Hepatocyte (in vitro differentiated cells): ENCODE results near the gene ZNF148. TPM values are rescaled to one million over a fixed set of nuclear protein-coding genes. Genes with fewer than 3 reads are reported as not detected.

Experiments
- DNase-seq: peaks from one replicate; pipeline ENCODE4 v3.0.0-alpha.2; 2016; ENCODE audit warnings: low spot score
- H2AFZ ChIP-seq: fragments of 200-600 bp; sonication (generic); 2 replicates; pipeline ENCODE4 v1.6.0; 2016; ENCODE audit warnings: antibody characterized with exemption, mild to moderate bottlenecking
- H3K27ac ChIP-seq: fragments of 200-600 bp; sonication (generic); 2 replicates; pipeline ENCODE4 v1.5.1; 2016; ENCODE audit warnings: mild to moderate bottlenecking
- H3K27me3 ChIP-seq: fragments of 200-600 bp; sonication (generic); 2 replicates; pipeline ENCODE4 v1.6.1; 2016
- H3K36me3 ChIP-seq: fragments of 200-600 bp; sonication (generic); replicated peaks from 2 replicates; pipeline ENCODE4 v1.5.1; 2016; ENCODE audit warnings: low read depth; ENCODE audit not compliant: insufficient read depth
- H3K4me1 ChIP-seq: fragments of 200-600 bp; sonication (generic); 2 replicates; pipeline ENCODE4 v1.5.1; 2016; ENCODE audit warnings: mild to moderate bottlenecking, moderate library complexity; ENCODE audit not compliant: insufficient read depth
- H3K4me2 ChIP-seq: fragments of 200-600 bp; sonication (generic); 2 replicates; pipeline ENCODE4 v1.6.0; 2016
- H3K4me3 ChIP-seq: fragments of 200-600 bp; sonication (generic); 2 replicates; pipeline ENCODE4 v1.5.1; 2016; ENCODE audit warnings: mild to moderate bottlenecking
- H3K79me2 ChIP-seq: fragments of 200-600 bp; sonication (generic); 2 replicates; pipeline ENCODE4 v1.6.0; 2017; ENCODE audit warnings: mild to moderate bottlenecking
- H3K9me2 ChIP-seq: fragments of 200-600 bp; sonication (generic); replicated peaks from 2 replicates; pipeline ENCODE4 v1.6.0; 2017; ENCODE audit warnings: mild to moderate bottlenecking; ENCODE audit not compliant: insufficient read depth
- H3K9me3 ChIP-seq: fragments of 200-600 bp; sonication (generic); 2 replicates; pipeline ENCODE4 v1.5.1; 2016; ENCODE audit warnings: low read depth, mild to moderate bottlenecking
- H4K20me1 ChIP-seq: fragments of 200-600 bp; sonication (generic); 2 replicates; pipeline ENCODE4 v1.6.0; 2016; ENCODE audit warnings: mild to moderate bottlenecking; ENCODE audit not compliant: insufficient read depth, poor library complexity, severe bottlenecking
- EZH2 ChIP-seq: fragments of 200-600 bp; sonication (generic); IDR thresholded peaks from 2 replicates; pipeline ENCODE4 v1.6.1; 2016; ENCODE audit warnings: antibody characterized with exemption, mild to moderate bottlenecking, borderline replicate concordance
- EZH2phosphoT487 ChIP-seq: fragments of 200-600 bp; sonication (generic); IDR thresholded peaks from one replicate; pipeline ENCODE4 v1.6.1; 2018; ENCODE audit warnings: antibody characterized with exemption, mild to moderate bottlenecking, low read depth, moderate library complexity; ENCODE audit not compliant: unreplicated experiment, severe bottlenecking
- WGBS: methylation state at CpG from one replicate; pipeline ENCODE4 v1.1.6; 2016; ENCODE audit warnings: low lambda C conversion rate; ENCODE audit errors: missing lambda C conversion rate; 5-methylcytosine and 5-hydroxymethylcytosine counted together
- polyA plus RNA-seq: library from polyadenylated mRNA; unstranded; fragments of >200 nt; fragmentation: Nextera tagmentation; extraction: Ambion mirVana; gene quantifications from 2 replicates; pipeline ENCODE4 v1.2.1, GENCODE V29; 2016
- total RNA-seq: library from RNA; depleted of rRNA; stranded (reverse); fragments of >200 nt; gene quantifications from 2 replicates; pipeline ENCODE4 v1.2.3, GENCODE V29; 2014
- TF ChIP-seq, protein P1 (sequence below): fragments of 200-600 bp; sonication (generic); IDR thresholded peaks from 2 replicates; pipeline ENCODE4 v1.5.1; 2016; ENCODE audit warnings: antibody characterized with exemption, mild to moderate bottlenecking; ENCODE audit not compliant: poor library complexity

ZNF148 gene
- total and polyA plus RNA-seq, 2 experiments from 2014 or later, result 23.2 to 30.3 TPM

DNA sequence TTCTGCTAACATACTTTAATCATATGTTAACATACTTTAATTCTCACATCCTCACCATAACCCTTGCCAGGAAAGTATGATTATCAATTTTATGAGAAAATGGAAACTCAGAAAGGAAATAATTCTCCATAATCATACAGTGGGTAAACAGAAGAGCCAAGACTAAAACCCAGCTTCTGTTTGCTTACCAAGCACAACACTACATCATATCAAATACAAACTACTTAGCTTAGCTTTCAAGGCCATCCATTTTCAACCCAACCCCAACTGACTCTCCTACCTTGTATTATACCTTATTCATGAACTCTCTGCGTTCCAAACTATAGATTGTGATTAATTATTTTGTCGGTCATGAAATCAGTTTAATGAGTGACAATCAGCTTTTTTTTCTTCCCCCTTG is 9.0 kb downstream of the ZNF148 start:
- TF ChIP-seq, protein P1, sequence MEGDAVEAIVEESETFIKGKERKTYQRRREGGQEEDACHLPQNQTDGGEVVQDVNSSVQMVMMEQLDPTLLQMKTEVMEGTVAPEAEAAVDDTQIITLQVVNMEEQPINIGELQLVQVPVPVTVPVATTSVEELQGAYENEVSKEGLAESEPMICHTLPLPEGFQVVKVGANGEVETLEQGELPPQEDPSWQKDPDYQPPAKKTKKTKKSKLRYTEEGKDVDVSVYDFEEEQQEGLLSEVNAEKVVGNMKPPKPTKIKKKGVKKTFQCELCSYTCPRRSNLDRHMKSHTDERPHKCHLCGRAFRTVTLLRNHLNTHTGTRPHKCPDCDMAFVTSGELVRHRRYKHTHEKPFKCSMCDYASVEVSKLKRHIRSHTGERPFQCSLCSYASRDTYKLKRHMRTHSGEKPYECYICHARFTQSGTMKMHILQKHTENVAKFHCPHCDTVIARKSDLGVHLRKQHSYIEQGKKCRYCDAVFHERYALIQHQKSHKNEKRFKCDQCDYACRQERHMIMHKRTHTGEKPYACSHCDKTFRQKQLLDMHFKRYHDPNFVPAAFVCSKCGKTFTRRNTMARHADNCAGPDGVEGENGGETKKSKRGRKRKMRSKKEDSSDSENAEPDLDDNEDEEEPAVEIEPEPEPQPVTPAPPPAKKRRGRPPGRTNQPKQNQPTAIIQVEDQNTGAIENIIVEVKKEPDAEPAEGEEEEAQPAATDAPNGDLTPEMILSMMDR, result no peak
- TF ChIP-seq EZH2, result no peak
- no peak for TF ChIP-seq EZH2phosphoT487
- Histone ChIP-seq H3K27ac (no peak overlapping the region), H3K4me3 (no peak overlapping the region), H3K9me2 (no peaks in the 10 kb centered on the region), H3K4me2 (no peak overlapping the region), H3K36me3 (no peaks in the 10 kb centered on the region), H3K4me1 (peaks cover 13% of the 10 kb centered on the region), H3K9me3 (no peaks in the 10 kb centered on the region), H2AFZ (no peak overlapping the region), H3K27me3 (no peaks in the 10 kb centered on the region), H3K79me2 (peaks cover 100% of the 10 kb centered on the region), H4K20me1 (peaks cover 95% of the 10 kb centered on the region)
- no peak for DNase-seq
- WGBS, result 91% methylated on average over 2 of the region's 2 CpGs

DNA sequence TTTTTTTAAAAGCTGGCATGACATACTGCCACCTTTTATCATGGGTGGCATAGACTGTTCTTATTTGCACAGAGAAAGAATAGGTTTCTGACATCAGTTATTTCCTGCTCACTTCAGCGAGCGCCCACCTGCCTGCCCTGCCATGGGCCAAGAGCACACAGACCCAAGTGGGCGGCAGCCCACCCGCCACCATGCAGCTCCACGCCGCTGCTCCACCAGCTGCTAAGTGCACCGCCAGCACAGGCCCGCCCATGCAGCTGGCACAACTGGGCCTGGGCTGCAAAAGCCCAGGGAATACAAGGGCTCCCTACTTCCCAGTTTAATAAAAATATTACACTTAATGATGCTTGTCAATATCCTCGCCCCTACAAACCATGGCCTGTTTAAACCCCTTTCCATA is 15.4 kb downstream of the ZNF148 start:
- Histone ChIP-seq H3K9me2 (no peaks in the 10 kb centered on the region), H3K27ac (no peak overlapping the region), H2AFZ (no peak overlapping the region), H4K20me1 (peaks cover 94% of the 10 kb centered on the region), H3K4me2 (no peak overlapping the region), H3K4me3 (no peak overlapping the region), H3K9me3 (no peaks in the 10 kb centered on the region), H3K79me2 (peaks cover 100% of the 10 kb centered on the region), H3K27me3 (no peaks in the 10 kb centered on the region), H3K4me1 (no peaks in the 10 kb centered on the region), H3K36me3 (no peaks in the 10 kb centered on the region)
- no peak for DNase-seq
- TF ChIP-seq EZH2phosphoT487 (no peak), EZH2 (no peak)
- TF ChIP-seq, protein P1, result no peak
- WGBS, result 100% methylated on average over 9 of the region's 9 CpGs

DNA sequence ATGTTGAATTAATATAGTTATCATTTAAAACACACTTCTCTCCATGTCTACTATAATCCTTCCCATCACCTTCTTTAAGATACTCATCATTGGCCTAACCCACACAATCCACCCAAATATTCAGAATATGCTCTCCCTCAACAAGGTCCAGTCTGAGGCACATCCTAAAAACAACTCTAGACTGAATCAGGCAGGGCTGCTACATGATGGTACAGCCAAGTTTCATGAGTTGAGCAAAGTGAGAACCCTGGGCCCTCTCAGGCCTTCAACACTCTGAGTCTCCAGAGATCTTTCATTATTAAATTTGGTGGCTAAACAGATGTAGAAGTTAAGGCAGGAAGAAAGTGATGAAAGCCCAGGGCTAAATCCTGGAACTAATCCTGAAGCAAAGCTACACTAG is 16.2 kb downstream of the ZNF148 start:
- Histone ChIP-seq H3K4me3 (no peak overlapping the region), H3K4me1 (no peaks in the 10 kb centered on the region), H3K9me2 (no peaks in the 10 kb centered on the region), H3K9me3 (no peaks in the 10 kb centered on the region), H3K36me3 (no peaks in the 10 kb centered on the region), H3K27ac (no peak overlapping the region), H3K27me3 (no peaks in the 10 kb centered on the region), H3K79me2 (peaks cover 100% of the 10 kb centered on the region), H3K4me2 (no peak overlapping the region), H4K20me1 (peaks cover 93% of the 10 kb centered on the region), H2AFZ (no peak overlapping the region)
- TF ChIP-seq, protein P1, result no peak
- TF ChIP-seq EZH2, result no peak
- TF ChIP-seq EZH2phosphoT487, result no peak
- DNase-seq, result no peak

DNA sequence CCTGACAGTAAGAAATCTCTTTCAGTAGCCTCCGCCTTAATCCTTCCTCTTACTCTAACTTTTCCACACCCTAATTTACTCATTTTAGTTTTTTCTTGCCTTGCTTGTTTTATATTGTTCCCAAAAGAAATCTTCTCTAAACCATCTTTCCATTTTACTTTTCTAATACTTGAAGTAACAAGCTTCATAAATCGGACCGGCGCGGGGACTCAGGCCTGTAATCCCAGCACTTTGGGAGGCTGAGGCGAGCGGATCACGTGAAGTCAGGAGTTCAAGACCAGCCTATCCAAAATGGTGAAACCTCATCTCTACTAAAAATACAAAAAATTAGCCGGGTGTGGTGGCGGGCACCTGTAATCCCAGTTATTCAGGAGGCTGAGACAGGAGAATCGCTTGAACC is 17.3 kb downstream of the ZNF148 start:
- Histone ChIP-seq H3K36me3 (no peaks in the 10 kb centered on the region), H3K79me2 (peaks cover 100% of the 10 kb centered on the region), H2AFZ (no peak overlapping the region), H3K27me3 (no peaks in the 10 kb centered on the region), H3K4me1 (no peaks in the 10 kb centered on the region), H3K9me3 (no peaks in the 10 kb centered on the region), H3K4me3 (peak overlapping the region; percentile 11), H3K27ac (no peak overlapping the region), H3K9me2 (no peaks in the 10 kb centered on the region), H4K20me1 (peaks cover 93% of the 10 kb centered on the region), H3K4me2 (peak overlapping the region; percentile 70)
- TF ChIP-seq EZH2 (no peak), EZH2phosphoT487 (no peak)
- TF ChIP-seq, protein P1, result no peak
- DNase-seq, result no peak
- WGBS, result 96% methylated on average over 11 of the region's 11 CpGs
